IMR-90 (cell line): ENCODE results near the gene RBBP4.

Experiments used
- BHLHE40 ChIP-seq: fragments of 150-350 bp; IDR thresholded peaks from 2 replicates; pipeline ENCODE4 v1.6.1; 2016; ENCODE audit warnings: mild to moderate bottlenecking, low read depth, low read length
- CEBPB ChIP-seq: IDR thresholded peaks from 2 replicates; pipeline ENCODE4 v1.6.1; 2012; ENCODE audit warnings: low read depth, low read length, improper control_type of control experiment
- CHD1 ChIP-seq: IDR thresholded peaks from 2 replicates; pipeline ENCODE4 v1.6.1; 2012; ENCODE audit warnings: low read depth, low read length, improper control_type of control experiment
- CTCF ChIP-seq: conservative IDR thresholded peaks from 2 replicates; pipeline ENCODE4 v1.5.1; 2012; ENCODE audit warnings: mild to moderate bottlenecking, low read depth, low read length, improper control_type of control experiment
- ELK1 ChIP-seq: fragments of 150-350 bp; IDR thresholded peaks from 2 replicates; pipeline ENCODE4 v1.6.1; 2016; ENCODE audit warnings: low read depth, mild to moderate bottlenecking, low read length, moderate library complexity, borderline replicate concordance
- MAZ ChIP-seq: IDR thresholded peaks from 2 replicates; pipeline ENCODE4 v1.6.1; 2012; ENCODE audit warnings: low read depth, mild to moderate bottlenecking, low read length, improper control_type of control experiment, moderate library complexity, borderline replicate concordance
- POLR2A ChIP-seq: IDR thresholded peaks from 2 replicates; pipeline ENCODE4 v1.6.1; 2012; ENCODE audit warnings: mild to moderate bottlenecking, low read depth, low read length
- RAD21 ChIP-seq: IDR thresholded peaks from 2 replicates; pipeline ENCODE4 v1.6.1; 2012; ENCODE audit warnings: low read length, improper control_type of control experiment
- RCOR1 ChIP-seq: IDR thresholded peaks from 2 replicates; pipeline ENCODE4 v1.6.1; 2012; ENCODE audit warnings: mild to moderate bottlenecking, low read length, improper control_type of control experiment; ENCODE audit not compliant: insufficient replicate concordance
- RFX5 ChIP-seq: IDR thresholded peaks from 2 replicates; pipeline ENCODE4 v1.8.0; 2012; ENCODE audit warnings: low read depth, mild to moderate bottlenecking, low read length, moderate library complexity
- SMC3 ChIP-seq: fragments of 150-350 bp; IDR thresholded peaks from 2 replicates; pipeline ENCODE4 v1.6.1; 2016; ENCODE audit warnings: low read depth, mild to moderate bottlenecking, antibody characterized with exemption, low read length, moderate library complexity
- USF2 ChIP-seq: fragments of 150-350 bp; IDR thresholded peaks from 2 replicates; pipeline ENCODE4 v1.6.1; 2017; ENCODE audit warnings: mild to moderate bottlenecking, antibody characterized with exemption, low read length, low read depth

GRCh38 chr1:32686387-32686786, 35.4 kb downstream of the RBBP4 start:
- TF ChIP-seq BHLHE40 (no peak), POLR2A (no peak), MAZ (no peak), CTCF (no peak), RAD21 (no peak), RFX5 (no peak), ELK1 (no peak), USF2 (no peak), CEBPB (no peak), RCOR1 (no peak), SMC3 (no peak), CHD1 (no peak)
